Activated CD4-positive, alpha-beta T cell treated with anti-CD3 and anti-CD28 coated beads for 1 hour (primary cell): ENCODE results near the gene SPINT2.

Experiments used
- DNase-seq: peaks from one replicate; pipeline ENCODE4 v3.0.0-alpha.2; 2020

Gene SPINT2

DNA sequence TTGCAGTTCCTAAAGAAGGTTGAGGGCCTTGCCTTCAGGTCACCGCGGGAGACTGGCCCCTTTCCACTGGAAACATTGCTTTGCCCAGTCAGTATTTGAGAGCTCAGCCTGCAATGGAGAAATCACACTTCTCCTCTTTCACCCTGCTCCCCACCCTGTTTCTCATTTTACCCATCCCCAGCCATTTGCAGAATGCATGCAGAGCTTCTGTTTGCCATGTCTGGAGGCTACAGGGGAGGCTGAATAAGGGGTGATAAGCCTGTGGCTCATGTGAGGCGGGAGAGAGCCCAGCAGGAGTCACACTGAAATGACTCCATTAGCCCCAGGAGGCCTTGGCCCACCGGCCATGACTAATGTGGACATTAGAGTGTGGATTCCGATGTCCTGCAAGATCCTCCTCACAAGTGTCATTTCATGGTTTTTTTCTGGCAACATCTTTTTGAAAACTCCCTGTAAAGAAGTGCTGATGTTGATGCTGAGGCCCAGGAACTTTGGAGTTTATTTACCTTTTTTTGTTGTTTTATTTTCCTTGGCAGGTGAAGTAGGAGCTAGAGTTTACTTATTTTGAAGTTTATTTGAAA is 6.3 kb downstream of the SPINT2 start:
- DNase-seq: no peak

DNA sequence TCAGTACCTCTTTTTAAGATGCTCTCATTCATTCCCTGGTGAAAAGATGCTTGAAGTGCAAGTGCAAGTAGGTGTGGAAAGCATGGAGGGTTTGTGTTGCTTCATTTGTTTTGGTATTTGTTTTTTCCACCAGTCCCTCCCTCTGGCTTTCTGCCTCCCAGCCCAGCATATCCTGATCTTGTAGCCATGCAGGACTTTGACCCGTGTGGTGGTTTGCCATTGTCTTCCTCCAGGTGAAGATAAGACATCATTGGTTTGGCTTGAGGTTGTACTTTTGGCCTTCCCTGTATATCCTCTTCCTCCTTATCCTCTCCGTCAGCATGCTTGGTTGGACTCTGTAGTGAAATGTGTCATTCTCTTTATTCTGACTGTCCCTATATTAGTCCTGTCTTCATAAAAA is 9.1 kb downstream of the SPINT2 start:
- no peak for DNase-seq

DNA sequence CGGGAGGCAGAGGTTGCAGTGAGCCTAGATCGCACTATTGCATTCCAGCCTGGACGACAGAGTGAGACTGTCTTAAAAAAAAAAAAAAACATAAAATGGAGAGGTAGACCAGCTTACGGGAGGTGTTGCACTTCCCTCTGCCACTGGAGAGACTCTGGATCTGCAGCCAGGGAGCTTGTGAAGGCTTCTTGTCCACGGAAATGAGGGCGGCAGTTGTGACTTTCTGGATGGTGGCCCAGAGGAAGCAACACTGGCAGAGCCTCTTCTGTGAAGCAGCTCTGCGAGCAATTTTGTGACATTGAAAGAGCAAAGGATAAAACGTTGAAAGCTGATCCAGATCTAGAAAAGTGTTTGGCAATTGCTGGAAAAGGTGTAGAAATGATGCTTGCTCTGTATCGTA is 10.4 kb downstream of the SPINT2 start:
- no peak for DNase-seq

DNA sequence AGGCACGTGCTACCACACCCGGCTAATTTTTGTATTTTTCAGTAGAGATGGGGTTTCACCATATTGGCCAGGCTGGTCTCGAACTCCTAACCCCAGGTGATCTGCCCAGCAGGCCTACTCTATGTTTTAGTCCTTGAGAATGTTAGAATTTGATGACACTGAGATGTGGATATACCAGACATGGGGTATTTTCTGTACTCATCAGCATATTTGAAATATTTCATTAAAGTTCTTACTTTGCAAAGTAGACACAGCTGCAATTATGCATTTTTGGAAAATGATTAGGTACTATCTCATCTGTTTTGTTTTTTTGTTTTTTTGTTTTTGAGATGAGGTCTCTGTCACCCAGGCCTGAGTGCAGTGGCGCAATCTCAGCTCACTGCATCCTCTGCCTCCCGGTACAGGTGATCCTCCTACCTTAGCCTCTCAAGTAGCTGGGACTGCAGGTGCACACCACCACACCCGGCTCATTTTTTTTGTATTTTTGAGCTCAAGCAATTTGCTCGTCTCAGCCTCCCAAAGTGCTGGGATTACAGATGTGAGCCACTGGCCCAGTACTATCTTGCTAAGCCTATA is 12.7 kb downstream of the SPINT2 start:
- DNase-seq: no peak

DNA sequence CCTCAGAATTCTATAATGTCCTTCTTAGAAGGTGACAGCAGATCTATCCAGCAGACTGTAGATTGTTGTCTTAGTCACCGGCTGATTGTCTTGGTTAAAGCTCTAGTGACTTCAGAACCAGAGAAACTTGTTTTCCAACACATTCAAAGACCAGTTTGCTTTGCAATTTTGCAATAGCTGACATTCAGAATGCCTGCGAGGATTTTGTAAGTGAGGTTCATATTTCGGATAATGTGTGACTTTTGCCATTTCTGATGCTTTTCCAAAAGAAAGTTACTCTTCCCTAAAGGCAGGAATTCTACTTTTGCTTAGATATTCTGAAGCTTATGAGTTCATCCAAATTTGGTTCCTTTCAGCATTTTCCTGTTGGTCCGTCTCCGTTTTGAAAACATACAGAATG is 13.2 kb downstream of the SPINT2 start:
- no peak for DNase-seq

DNA sequence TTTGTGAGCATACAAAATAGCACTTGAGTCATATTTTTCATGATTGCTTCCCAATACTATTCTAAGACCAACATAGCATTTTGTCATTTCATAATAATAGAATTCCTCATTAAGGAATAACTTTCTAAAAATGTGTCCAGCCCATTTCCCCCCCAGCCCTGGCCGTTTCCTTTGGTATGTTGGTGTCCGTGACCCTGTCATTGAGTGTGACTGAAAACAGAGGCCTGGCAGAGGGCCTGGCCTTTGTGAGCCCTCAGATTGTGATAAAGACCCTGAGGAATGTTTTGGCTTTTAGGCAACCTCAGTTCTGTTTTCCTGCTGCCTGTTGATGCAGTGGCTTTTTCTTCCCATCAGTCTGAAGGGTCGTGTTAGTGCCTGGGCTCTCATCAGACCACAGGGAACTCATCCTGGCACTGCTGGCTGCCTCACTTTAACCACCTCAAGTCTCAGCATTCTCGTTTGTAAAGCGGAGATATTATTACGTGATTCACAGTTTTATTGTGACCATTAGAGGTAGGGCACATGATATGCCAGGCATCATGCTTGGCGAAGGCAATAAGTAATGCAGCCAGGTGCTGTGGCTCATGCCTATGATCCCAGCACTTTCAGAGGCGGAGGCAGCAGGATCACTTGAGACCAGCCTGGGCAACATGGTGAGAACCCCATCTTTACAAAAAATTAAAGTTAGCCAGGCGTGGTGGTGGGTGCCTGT is 13.8 kb downstream of the SPINT2 start:
- DNase-seq: no peak

DNA sequence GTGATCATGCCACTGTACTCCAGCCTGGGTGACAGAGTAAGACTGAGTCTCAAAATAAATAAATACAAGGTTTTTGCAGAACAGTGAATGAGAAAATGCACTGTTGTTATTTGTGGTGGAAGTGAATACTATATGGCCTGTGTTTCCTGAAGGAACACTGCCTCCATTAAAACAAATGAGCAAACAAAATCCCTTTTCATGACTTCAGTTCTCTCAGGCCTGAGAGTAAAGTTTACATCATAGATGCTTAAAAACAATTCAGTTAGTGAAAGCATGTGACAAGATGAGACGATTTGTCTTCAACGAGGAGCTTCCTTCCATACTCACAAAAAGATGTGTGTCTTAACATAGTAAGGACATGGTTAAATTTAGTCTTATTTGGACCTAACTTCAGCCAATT is 14.4 kb downstream of the SPINT2 start:
- no peak for DNase-seq

DNA sequence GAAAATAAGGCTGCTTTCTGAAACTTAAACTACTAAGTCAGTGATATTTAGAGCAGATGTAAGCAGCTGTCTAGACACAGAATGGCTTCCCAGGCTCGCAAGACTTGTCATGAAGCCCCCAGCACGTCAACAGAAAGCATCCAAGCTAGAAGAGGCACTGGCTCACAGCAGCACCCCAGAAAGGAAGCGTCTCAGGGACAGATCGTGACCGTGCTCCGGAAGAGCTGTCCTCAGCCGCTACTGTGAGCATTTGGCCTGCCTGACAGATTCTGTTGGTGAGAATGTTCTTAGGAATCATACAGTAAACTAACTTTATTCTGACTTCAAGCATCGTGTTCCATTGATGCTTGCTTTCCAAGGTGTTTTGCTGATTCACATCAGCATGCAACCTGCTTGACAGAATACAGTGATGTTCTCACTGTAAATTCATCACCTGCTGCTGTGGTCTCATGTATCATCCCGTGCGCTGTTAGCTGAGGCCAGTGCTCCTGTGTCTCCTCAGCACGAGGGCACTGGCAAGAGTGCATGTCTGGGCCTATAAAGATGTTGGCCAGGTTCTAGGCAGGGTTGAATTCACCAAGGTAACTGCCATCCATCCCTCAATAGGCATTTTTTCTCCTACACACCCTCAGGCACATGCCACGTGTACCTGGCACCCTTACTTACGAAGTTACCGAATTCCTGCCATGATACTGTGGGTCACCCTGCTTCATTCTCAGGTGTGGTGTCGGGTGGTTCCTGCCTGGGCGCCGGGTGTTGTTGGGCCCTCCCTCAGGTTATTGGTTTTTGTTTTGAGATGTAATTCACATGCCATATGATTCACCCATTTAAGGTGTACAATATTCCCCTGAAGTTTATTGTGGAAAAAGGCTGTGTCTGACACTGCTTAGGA is 15.9 kb downstream of the SPINT2 start:
- no peak for DNase-seq

DNA sequence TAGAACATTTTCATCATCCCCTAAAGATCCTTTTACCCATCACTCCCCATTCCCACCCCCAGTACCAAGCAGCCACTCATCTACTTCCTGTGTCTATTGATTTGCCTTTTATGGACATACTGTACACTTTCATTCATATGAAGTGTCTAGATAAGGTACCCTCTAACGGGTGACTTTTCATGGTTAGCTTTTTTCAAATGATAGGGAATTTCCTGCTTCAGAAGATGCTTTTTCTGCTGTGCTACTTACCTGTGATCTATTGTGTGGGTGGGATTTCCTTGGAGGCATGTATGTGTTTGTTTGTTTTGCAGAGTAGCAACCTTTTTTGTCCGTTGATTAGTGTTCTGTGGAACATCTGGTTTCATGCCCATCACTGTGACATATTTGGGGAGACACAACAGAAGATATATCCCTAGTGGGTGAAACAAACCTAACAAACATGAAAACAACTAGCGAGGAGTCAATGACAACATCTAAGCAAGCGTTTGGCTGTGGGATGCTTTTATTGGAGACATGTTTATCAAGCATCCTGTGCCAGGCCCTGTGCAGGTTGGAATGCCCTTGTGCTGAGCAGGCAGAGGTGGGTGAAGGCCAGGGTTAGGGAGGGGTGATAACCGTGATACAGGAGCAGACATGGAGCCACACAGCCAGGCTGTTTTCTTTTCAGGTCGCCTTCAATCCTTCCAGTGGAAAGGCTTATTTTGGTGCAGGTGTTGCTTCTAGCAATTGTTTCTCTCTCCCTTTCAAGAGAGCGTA is 17.6 kb downstream of the SPINT2 start:
- DNase-seq: no peak

DNA sequence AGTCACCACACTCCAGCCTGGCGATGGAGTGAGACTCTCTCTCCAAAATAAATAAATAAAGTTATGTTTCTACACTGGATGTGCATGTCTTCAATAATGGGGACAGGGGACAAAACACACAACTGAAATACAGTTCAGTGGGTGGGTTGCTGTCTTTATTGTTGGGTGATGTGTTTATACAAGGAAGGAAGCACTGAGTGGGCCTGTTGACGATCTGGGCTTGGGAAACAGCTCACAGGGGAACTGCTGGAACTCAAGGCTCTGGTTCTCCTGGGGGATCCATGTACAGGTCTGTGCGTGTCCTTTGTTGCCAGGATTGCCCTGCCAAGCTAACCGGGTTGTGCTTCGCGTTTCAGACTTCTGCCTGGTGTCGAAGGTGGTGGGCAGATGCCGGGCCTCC is 18.9 kb downstream of the SPINT2 start:
- DNase-seq: no peak

DNA sequence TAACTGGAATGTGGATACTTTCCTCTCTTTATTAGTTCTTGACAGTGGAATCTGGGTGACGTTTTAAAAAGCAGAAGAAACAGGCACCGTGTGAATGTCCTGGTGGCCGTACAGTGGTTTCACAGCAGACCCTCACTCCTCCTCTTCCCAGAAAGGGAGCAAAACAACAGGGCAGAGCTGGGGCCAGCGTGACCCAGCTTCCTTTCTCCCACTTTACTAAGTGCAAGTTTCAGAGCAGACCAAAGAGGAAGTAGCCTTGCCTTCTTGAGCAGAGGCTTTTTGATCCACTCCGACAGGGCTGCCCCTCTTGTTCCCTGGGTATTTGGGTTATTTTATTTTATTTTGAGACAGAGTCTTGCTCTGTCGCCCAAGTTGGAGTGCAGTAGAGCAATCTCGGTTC is 20.0 kb downstream of the SPINT2 start:
- DNase-seq: no peak

DNA sequence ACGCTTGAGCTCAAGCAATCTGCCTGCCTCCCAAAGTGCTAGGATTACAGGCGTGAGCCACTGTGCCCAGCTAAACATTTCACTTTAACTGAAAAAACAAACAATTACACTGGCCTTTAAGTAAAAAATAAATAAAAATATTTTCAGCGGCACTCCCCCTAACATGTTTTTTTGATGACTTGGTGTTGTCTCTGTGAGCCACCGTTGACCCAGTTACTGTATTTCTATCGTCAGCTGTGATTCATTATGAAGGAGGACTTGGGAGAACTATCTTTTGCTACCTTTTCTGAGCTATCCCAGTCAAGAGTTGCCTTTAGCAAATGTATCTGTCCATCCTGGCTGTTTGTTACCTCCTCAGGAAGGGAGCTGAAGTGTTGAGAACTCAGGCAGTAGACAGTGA is 21.2 kb downstream of the SPINT2 start:
- no peak for DNase-seq

DNA sequence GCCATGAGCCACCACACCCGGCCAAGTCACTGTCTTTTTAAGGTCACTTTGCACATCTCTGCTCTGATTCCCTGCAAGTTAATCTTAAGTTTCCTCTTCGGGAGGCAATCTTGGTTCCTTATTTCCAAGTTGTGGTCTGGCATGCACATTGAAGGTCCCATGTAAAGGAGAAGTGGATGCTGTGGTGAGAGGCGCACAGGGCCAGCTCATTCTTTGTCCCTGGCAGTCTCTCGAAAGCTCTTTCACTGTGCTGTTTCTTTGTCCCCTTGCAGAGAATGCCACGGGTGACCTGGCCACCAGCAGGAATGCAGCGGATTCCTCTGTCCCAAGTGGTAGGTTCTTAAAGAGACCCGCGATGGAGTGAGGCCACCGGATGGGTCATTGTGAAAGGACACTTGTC is 23.2 kb downstream of the SPINT2 start:
- DNase-seq: no peak

DNA sequence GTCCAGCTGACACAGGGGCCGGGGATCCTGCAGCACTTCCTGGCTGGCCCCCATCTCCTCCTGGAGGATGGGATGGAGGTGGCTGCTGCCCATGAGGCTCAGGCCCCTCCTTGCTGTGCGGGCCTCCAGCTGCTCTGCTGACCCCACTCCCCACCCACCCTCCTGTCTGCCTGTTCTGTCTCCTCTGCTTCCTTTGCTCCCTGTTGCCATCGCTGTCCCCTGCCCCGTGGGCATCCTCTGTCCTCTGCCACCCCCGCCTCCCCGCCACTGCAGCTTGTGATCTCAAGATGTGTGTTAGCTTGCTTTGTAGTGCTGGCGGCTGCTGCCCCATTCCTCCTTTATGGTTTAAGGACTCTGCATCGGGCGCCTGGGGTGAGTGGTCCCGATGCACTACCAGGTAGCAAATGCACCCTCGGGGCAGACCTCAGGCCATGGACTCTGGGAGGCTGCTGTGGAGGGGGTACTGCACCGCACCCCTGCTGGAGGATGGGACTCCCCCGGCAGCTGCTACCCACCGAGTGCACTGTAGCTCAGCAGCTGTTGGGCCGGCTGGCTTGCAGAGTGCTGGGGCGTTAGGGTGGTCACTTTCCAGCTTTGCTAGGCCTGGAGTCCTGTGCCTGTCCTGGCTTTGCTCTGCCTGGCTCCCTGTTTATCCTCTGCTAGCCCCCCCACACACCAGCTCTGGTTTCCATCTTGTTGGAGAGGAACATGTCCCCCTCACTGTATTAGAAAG is 23.9 kb downstream of the SPINT2 start:
- no peak for DNase-seq

DNA sequence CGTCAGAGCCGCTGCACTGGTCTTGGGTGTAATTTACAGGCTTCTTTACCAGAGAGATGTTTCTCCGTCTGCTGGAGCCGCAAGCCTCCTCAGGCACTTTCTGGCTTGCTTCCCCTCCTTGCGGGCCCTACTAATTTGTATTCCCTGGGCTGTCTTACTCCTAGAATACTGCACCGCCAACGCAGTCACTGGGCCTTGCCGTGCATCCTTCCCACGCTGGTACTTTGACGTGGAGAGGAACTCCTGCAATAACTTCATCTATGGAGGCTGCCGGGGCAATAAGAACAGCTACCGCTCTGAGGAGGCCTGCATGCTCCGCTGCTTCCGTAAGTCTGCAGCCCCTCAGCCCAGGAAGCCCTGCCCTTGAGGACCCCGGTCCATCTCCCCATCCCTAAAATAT is 25.6 kb downstream of the SPINT2 start:
- DNase-seq: no peak

DNA sequence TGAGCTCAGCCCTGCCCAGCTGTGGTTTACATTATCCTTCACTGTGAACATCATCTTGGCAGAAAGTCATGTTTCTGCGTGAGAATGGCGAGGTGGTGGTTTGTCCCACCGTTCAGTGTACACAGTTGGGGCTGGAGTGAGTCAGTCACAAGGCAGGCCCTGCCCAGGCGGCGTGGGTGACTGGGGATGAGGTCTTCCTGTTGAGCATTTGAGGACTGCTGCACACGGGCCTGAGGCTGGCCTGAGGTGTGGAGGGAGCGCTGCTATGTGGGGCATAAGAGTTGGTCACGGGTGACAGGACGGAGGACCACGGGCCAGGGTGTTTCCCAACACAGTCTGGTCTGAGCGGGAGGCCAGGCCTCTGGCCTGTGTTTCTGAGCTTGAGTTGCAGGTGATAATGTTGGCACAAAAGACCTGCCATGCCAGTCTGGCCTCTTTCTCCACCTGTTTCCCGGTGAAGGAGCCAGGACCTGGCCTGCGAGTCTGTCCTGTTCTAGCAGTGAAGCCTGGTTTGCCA is 26.3 kb downstream of the SPINT2 start:
- DNase-seq: no peak

DNA sequence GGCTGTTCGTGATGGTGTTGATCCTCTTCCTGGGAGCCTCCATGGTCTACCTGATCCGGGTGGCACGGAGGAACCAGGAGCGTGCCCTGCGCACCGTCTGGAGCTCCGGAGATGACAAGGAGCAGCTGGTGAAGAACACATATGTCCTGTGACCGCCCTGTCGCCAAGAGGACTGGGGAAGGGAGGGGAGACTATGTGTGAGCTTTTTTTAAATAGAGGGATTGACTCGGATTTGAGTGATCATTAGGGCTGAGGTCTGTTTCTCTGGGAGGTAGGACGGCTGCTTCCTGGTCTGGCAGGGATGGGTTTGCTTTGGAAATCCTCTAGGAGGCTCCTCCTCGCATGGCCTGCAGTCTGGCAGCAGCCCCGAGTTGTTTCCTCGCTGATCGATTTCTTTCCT is 27.5 kb downstream of the SPINT2 start:
- DNase-seq: no peak

DNA sequence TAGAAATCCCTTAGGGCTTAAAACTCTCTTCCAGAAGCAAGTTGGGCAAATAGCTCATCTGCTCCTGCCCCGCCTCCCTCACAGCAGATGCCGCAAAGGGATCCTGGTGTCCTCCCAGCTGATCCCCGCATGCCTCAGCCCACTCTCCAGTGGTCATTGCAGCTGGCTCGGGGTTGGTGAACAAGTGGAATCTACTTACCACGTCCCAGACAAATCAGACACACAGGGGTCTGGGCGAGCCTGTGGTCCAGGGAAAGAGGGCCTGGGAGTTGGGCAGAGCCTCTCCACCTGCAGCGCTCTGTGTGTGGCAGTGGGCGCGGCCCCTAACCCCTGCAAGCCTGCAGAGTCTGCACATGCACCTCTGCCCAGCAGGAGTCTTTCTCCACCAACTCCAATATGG is 28.9 kb downstream of the SPINT2 start:
- DNase-seq: no peak

DNA sequence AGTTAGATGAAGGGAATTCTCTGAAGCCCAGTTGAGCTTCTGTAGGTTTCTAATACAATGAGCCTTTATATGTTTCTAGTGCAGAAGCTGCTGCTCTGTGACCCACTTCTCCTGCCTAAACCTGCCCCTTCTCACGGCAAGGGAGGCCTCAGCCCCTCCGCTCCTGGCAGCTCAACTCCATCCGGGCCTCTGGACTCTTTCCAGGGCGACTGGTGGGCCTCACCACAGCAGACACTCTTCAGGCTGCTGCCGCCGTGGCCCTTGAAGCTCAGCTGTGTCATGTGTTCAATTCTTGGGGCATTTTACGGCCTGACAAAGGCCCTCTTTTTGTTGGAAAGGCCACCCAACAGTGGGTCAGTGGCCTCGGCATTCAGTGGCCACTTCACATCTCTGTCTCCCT is 29.7 kb downstream of the SPINT2 start:
- DNase-seq: no peak

DNA sequence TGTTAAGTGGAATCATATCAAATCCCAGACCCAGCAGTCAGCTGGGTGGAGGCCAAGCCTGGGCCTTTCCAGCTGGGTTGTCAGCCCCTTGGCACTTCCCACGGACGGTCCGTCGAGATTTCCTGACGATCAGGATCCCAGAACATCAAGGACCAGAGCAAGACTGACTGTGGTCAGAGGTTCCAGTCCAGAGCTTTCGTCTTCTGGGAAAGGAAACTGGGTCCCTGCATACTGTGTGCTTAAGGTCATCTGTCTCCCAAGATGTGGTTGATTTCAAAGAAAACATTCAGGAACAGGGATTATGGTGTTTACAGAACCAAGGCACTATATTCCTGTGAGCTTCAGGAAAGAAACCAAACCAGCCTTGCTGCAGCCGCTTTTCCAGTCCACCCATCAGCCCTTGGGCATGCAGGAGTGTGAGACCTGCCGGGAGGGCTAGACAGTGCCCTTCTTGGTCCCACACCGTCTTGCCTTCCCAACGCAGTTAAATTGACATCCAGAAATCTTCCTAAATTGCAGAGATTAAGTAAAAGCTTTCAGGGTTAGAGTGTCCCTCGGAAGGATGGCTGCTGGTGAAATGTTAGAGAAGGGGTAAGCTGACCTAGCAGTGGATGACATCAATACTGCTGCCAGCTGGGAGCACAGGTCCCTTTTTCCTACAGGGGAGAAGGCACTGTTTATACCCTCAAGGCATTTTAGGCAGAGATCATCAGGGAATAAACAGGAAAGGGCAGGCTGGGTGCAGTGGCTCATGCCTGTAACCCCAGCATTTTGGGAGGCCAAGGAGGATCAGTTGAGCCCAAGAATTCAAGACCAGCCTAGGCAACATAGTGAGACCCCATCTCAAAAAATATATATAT is 34.7 kb downstream of the SPINT2 start:
- DNase-seq: no peak
